SW480 (cell line): ENCODE measurements around the gene TARS1.
"Not testable (repeated sequence)": the region's sequence is repeated elsewhere in the genome, so short reads cannot be mapped to it uniquely, and the experiment has no call there.

Source experiments
- DNase-seq: peaks from one replicate; pipeline ENCODE4 v3.0.0-alpha.2; 2016; ENCODE audit warnings: low spot score

Gene TARS1

GRCh38 chr5:33488558-33489355 is 48.0 kb downstream of the TARS1 start:
- no peak for DNase-seq

DNA sequence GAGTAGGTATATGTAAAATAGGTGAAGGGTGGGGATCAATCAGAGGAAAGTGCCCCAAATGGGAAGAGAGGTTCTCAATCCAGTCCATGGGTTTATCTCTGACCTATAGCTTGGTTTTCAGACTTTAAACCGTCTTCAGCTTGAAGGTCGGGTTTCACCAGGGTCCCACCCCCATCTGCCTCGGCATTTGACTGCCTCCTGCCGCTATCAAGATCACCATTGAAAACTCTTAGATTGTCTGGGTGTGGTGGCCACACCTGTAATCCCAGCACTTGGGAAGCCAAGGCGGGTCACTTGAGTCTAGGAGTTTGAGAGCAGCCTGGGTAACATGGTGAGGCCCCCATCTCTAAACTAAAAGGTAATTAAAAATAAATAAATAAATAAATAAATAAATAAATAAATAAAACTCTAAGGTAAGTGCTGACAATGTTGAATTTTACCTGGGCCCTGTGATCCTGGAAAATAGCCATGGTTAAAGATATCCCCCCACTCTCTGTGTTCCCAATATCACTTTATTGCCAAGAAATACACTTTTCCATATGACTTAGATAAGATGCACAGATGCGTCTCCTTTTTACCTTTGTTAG is 48.8 kb downstream of the TARS1 start:
- DNase-seq, result no peak

DNA sequence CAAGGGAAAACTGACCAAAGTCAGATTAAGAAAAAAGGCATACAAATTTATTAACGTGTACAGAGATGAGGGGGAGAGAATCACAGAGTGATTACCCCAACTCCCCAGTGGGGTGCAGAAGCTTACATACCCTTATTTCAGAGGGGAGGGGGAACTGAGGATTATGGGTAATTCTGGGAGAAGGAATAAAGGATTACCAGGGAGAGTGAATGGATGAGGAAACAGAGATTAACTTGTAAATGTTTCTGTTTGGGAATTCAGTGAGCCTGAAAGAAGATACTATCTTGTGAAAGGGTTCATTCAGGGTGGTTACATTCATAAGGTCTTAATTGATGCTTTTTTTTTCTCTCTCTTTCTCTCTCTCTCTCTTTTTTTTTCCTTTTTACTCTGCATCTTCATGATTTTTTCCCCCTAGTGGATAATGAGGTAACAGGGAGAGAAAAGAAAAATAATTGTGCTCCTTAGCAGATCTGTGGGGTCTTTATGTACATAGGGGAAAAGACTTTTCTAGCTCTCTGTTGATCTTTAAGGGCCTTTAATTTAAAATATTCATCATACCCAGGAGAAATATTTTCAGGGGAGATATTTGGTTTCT is 49.4 kb downstream of the TARS1 start:
- no peak for DNase-seq

- DNase-seq, result no peak
These were observed 51.2 kb downstream of the TARS1 start for GRCh38 chr5:33491941-33492340.

DNA sequence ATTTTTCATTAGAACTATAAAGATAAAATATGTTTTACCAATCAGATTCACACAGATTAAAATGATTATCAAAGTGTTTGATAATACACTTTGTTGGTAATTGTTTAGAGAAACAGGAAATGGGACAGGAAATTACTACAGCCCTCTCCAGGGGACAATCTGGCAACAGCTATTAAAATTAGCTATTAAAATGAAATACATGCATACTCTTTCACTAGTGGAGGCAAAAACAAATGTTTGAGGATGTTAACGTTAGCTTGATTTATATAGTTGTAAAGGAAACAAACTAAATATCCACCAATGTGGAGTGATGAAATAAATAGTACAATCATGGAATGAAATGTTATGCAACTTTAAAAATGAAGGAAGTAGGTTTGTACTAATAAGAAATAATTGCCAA is 53.7 kb downstream of the TARS1 start:
- DNase-seq, result no peak

GRCh38 chr5:33501260-33501659 is 60.5 kb downstream of the TARS1 start:
- DNase-seq, result no peak

DNA sequence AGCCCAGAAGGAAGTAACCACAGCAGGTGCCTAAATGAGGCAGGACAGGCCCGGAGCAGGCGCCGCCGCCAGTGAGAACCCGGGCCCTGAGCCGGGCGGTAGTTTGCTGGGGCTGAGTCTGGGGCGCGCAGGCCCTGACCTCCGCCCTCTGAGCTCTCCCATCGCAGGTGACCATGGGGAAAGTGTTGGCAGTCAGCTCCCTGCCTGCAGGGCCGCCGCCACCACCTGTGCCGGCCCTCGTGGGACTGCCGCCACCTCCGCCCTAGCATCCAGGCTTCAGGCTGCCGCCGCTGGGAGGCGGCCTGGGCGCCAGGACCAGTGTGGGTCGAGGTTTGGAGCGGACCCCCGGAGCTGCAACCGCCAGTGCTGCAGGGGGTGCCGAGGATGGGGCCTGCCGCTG is 61.1 kb downstream of the TARS1 start:
- no peak for DNase-seq

DNA sequence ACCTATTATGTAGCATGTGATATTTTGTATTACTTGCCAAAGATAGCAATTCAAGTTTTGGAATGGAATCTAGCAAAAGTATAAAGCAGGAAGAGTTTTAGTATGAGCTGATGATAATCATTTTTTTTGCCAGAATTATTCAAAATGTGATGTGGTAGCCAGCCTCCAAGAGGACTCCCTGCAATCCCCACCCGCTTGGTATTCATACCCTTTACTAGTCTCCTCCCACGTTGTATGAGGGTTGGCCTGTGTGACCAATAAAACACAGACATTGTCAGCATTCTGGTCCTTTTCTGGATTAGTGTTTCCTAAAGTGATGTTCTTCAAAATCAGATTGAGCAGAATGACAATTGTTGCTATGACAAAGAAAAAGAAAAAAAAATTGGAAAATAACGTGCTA is 63.8 kb downstream of the TARS1 start:
- DNase-seq, result no peak

- DNase-seq, result no peak
These were observed 66.7 kb downstream of the TARS1 start for GRCh38 chr5:33507426-33507825.

GRCh38 chr5:33509036-33509435 is 68.3 kb downstream of the TARS1 start:
- DNase-seq, result no peak

- no peak for DNase-seq
These were observed 72.9 kb downstream of the TARS1 start for GRCh38 chr5:33513462-33514185.

GRCh38 chr5:33515366-33515765 is 74.6 kb downstream of the TARS1 start:
- DNase-seq, result not testable (repeated sequence)

- DNase-seq, result no peak
These were observed 75.7 kb downstream of the TARS1 start for GRCh38 chr5:33516421-33516820.
